HG02938 (cell line): ENCODE measurements around the gene CENPM.

Experiments
- ATAC-seq: cut with Tn5 transposase; IDR thresholded peaks from one replicate; pipeline ENCODE4 v1.9.1; 2021; ENCODE audit warnings: mild to moderate bottlenecking, moderate library complexity; ENCODE audit not compliant: unreplicated experiment

The CENPM gene, protein sequence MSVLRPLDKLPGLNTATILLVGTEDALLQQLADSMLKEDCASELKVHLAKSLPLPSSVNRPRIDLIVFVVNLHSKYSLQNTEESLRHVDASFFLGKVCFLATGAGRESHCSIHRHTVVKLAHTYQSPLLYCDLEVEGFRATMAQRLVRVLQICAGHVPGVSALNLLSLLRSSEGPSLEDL

DNA sequence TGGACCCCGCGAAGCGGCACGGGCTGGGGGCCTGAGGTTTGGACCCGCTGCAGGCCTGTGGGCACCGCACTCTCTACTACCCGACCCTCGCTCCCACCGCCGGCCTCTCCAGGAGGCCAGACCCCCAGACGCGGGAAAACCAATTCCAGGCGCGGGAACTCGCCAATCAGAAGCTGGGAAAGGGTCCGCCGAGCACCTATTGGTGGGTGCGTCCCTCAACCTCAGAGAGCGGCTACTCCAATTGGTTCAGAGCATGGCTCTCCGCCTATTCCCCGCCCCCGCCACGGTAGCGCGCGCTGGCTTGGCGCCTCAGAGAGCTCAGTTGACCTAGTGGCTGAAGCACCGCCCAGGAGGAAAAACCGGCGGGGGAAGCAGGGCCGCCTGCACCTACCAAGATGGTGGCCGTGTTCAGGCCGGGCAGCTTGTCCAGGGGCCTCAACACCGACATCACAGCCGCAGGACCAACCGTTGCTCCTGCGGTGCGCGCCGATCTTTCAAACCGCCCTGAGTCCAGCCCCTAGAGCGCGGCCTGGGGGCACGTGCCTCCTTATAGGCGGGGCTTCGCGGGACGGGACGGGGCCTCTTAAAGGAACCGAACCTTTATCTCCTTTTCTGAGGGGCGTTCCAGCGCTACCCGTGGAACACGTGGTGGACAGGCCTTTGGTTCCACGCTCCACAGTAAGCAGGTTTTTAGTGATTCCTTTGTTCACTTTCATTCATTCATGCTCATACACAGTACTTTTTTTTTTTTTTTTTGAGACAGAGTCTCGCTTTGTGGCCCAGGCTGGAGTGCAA, at the start of gene CENPM:
Gene CENPM, minus strand, starts transcription at position 524 of the 795 bp plus-strand sequence. Its CDS starts 76 bp downstream, at position 448.
- ATAC-seq, result peak; percentile 77

DNA sequence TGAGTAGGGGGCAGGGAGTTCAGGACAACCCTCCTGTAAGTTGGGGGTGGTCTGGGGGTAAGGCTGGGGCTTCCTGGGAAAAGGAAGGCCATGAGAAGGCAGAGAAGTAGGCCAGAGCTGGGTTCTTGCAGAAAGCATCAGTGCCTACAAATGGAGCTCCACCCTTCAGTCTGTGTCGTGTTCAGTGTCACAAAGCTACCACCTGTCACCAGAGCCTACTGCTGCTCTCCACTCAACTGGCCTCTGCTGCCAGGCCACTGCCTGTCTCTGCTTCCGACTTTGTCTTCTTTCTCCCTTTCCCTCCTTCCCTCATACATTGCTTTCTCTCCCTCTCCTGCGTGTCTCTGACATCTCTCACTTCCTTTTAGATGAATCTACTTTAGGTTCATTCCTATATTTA, 48.3 kb upstream of the CENPM start:
- no peak for ATAC-seq

DNA sequence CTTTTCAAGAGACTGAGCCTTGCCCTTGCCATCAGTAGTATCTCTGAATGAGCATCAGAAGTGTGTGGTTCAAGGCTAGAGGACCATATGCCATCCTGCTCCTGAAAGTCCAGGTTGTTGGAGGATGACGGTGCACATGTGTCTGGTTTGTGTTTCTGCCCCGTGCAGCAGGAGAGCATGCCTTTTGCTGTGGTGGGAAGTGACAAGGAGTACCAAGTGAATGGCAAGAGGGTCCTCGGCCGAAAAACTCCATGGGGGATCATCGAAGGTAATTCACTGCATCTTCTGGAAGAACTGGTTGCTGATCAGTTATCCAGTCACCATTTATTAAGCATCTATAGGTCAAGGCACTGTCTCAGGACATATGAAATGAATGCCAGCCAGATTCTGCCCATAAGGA, 45.5 kb upstream of the CENPM start:
- no peak for ATAC-seq

DNA sequence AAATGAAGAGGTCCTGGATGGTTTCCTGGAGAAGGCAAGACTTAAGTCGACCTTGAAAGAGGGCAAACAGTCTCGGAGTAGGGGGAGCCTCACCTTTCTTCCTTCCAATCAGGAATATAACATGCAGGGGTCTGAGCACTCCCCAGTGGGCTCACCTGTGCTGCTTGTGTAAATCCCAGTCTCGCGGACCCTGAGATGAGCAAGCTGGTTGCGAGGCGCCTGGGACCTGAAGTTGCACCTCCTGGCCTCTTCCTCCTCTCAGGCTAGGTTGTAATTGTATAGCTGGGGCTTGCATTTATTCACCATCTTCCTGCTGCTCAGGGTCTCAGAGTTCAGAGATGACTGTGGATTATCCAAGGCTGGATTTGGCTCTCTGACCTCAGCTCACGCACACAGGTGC, 44.2 kb upstream of the CENPM start:
- no peak for ATAC-seq

DNA sequence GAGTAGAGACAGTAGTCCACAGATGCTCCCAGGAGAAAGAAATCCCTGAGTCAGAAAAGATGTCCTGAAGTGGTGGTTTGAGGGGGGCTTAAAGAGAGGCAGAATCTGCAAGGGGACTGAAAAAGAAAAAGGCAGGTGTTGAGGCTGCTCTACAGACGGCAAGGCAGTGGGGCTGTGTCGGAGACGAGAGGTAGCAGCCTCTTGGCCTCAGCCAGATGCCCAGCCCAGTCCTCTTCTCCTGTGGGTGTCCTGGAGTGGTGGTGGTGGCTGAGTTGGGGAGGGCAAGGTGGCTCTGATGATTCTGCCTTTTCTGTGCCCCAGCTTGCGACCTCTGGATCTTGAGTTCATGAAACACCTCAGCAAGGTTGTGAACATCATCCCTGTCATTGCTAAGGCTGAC, 42.3 kb upstream of the CENPM start:
- ATAC-seq, result no peak

DNA sequence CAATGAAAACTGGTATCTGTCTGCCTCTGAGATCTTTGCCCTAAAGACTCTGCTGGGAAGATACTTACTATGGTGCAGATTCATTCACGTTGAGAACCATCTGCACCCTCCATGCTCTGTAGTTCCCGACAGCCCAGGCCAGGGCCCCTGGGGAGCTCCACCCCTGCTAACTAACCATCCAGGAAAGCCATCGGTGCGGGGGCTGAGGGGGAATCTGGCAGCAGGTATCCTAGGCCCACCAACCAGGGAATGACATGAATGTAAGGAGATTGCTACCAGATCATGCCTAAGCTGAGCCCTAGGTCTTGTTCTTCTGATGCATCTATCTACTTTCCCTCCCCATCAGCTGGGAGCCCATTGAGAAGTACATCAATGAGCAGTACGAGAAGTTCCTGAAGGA, 40.3 kb upstream of the CENPM start:
- no peak for ATAC-seq

DNA sequence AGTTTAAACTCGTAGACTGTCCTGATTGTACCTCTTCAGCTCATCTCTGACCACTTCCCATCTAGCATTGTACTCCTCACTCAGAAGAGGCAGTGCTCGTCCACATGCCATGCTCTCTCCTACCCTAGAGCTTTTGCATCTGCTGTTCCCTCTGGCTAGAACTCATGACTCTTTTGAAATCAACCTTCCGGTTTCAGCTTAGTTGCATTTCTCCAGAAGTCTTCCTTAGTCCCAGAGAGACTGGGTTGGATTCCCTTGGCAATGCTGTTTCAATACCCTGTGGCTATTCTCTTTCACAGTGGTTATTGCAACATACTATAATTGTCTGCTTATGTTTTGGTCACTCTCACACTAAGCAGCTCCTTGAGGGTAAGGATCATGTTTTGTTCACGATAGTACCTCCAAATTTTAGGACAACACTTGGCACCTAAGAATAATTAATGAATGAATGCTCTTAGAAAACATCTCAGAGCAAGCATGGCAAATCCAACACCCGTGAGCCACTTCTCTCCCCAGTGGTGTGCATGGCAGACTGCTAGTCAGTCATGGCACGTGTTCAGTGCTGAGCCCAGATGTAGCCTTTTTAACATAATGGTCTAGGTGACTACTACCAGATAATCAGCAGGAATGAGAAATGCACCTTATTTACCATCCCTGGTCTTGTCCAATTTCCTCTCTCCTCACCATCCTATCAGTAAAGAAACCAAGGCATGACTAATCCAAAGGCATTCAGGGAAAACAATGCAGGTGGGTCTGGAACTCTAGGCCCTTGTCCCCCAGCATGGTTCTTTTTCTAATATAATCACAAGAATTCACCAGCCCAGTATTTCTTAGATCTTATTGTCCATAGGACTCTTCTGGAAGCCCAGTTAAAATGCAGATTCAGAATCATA, 36.8 kb upstream of the CENPM start:
- no peak for ATAC-seq

DNA sequence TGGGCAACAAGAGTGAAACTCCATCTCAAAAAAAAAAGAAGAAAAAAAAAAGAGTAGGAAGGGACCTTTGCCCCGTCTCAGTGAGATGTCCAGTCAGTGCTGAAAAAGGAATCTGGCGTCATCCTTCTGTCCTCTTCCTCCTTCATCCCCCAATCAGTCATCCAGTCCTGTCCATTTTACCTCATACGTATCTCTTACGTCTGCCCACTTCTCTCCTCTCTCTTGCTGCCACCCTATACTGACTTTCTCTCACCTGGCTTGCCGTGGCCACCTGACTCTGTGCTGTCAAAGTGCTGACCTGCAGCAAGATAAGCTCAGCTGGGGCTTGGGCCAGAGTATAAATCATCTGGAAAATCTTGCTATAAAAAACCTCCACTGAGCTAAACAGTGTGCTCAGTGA, 35.9 kb upstream of the CENPM start:
- no peak for ATAC-seq

DNA sequence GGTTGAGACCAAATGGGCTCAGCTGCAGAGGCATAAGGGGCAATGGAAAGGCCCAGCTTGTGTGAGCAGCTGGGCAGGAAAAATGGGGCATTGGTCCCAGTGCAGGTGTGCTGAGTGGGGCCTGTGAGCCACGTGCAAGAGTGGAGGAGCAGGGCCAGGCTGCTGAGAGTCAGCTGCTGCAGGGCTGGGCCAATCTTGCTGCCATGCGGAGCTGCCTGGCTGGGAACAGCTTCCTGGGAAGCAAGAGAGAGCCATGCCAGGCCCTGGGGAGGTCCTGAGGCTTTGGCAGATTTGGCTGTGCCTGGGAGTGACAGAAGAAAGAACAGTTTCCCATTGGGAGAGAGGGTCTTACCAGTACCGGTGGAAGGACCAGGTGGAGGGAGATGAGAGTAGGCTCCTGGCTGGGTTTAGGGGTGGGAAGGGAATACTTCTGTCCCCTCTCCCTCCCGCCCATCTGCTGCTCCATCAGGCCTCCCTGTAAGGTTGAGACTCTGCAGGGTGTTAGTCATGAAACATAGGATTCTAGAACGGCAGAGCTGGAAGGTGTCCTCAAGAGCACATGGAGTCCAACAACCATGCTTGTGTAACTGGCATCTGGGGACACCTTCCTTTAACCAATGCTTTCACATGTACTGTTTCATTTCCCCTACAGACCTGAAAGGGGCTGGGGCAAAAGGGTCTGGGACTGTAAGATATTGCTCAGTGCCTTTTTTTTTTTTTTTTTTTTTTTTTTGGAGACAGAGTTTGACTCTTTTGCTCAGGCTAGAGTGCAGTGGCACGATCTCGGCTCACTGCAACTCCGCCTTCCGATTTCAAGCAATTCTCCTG, 32.7 kb upstream of the CENPM start:
- no peak for ATAC-seq

DNA sequence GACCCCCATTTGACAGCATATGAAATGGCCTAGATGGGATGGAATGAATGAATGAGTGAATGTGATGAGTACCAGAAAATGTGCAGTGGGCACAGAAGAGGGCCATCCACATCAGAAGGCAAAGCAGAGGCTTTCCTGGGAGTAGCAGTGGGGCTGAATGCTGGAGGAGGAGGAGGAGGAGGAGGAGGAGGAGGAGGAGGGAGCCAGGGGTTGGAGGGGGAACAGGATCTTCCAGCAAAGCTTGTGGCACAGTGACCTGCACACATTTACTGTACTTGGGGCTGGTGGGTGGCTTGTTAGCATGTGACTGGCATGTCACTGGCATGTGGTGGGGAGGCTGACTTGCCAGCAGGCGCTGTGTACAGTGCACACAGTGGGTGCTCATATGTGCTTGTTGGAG, 31.8 kb upstream of the CENPM start:
- ATAC-seq, result no peak

DNA sequence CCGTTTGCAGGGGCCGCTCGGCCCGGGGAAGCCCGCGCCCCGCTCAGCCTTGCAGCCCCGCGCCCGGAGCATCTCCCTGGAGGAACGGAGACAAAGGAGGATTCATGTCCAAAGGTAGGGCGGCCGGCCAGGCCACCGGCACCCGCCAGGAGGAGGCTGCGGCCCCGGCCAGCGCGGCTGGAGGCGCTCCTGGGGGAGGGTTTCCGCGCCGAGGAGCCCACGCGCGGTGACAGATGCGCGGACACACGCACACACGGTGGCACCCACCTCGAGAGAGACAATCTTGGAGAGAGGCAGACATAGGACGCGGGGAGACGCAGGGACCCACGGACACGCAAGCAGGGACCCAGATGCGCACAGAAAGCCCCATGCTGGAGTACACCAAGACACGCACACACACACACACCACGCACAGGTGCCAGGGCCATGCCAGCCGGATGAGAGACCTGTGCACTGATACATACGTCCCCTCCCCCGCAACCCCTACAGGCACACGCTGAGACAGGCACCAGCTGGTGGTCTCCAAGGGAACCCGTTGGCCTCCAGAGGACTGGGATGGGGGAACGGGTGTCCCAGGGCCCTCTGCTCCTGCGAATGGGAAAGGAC, 30.1 kb upstream of the CENPM start:
- no peak for ATAC-seq

DNA sequence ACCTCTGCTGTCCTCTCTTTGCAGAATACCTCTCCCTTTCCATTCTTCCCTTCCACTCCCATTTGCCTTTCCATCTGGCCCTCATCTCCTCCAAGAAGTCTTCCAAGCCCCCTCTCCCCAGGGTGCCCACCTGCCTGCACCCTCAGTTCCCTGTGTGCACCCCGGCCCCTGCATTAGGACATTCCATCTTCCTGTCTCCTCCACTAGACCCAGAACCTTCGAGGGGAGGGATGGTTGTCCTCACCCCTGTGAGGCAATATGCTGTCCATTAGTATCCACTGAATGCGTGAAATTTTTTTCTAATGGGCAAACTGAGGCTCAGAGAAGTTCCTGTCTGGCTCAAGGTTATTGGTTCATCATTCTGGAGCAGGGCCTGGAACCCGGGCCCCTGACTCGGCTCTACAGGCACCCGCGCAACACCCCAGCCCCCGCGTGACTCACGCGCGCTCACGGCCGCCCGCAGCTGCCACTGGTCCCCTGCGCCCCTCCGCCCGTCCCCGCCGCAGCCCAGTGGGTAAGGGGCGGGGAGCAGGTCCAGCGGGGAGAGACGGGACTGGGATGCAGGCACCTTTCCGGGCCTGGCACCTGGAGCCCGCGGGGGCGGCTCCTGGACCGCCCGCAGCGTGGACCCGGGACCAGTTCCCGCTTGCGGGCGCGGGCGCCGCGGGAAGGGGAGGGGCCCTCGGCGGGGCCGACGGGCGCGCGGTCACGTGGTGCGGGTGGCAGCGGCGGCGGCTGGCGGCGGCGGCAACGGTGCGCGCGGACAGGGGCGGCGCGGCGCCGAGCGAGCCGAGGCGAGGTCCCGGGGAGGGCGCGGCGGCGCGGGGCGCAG, 29.3 kb upstream of the CENPM start:
- no peak for ATAC-seq

DNA sequence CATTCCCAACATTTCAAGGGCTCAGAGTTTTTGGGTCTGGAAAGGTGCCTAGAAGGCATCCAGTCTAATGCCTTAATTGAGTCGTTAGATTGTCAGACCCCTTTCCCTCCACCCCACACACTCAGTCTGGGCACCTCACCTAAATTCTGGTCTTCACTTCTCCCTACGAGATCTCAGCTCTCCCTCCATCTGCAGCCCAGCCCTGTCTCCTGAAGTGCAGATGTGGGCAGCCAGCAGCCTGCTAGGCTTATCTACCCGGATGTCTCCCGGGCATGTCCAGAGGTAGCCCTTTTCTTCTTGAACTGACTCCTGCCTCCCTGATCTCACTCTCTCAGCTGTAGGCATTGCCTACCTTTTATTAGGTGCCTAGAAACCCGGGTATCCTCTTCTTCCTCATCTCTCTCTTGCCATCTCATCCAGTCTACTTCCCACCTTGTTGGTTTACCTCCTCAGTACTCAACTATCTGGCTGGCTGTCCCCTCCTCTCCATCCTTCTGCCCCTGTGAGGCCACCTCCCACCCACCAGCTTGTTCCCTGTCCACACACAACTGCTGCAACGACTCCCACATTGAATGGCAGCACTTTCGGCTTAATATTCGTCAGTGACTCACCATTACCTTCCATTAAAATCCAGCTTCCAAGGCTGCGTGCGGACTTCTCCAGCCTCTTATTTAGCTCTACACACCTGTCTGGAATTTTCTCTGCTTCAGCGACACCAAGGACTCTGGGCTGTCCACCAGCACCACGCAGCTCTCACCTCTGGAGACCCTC, 28.5 kb upstream of the CENPM start:
- no peak for ATAC-seq

DNA sequence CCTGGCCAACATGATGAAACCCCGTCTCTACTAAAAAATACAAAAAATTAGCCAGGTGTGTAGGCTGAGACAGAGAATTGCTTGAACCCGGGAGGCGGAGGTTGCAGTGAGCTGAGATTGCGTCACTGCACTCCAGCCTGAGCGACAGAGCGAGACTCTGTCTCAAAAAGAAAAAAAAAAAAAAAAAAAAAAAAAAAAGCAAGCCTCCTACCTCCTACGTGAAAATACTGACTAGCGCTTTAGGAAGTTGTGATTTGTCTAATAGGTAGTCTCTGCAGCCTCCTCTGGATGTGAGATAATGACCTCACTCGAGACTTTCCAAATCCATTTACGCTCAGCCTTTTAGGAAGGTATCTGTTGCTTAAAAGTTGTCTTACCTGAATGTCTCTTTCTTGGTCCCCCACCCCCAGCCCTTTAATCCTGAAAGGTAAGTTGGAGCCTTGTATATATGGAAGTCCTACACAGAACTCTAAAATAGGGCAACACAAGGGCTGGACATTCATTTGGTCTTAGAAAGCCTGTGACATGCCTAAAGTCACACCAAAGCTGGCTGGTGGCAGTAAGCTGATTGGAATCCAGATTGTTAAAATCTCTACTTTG, 27.8 kb upstream of the CENPM start:
- no peak for ATAC-seq

DNA sequence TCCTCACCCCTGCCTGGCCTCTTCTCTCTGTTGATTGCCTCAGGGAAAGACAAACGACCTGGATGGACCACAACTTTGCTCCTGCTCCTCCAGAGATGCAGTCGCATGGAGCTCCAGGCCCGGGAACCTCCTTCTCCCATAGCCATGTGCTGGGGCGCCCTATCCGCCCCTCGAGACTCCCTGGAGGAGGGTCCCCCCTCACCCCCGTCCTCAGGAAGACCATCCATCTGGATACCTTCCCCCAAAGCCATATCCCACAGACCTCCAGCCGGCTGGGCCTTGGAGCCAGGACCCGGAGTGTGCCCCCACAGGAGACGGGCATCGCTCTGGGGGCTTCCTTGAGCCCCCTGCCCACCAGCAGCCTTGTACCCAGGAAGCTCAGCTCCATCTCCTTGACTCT, 24.5 kb upstream of the CENPM start:
- no peak for ATAC-seq

DNA sequence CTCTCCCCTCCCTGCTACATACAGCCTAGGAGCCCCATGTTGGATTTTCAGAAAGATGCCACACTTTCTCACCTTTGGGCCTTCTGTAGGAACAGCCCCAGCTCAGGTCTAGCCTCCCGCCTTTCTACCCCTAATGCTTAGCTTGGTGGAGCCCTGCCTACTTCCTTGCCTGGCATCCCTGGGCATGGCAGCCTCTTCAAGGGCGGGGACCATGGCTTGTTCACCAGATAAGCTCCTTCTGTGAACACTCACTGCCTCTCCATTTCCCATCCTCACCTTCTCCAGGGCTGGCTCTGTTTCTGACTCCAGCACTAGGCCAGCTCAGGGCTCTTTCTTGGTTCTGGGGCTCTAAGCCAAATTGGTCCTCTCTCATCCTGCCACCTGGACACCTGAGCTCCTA, 23.6 kb upstream of the CENPM start:
- no peak for ATAC-seq

DNA sequence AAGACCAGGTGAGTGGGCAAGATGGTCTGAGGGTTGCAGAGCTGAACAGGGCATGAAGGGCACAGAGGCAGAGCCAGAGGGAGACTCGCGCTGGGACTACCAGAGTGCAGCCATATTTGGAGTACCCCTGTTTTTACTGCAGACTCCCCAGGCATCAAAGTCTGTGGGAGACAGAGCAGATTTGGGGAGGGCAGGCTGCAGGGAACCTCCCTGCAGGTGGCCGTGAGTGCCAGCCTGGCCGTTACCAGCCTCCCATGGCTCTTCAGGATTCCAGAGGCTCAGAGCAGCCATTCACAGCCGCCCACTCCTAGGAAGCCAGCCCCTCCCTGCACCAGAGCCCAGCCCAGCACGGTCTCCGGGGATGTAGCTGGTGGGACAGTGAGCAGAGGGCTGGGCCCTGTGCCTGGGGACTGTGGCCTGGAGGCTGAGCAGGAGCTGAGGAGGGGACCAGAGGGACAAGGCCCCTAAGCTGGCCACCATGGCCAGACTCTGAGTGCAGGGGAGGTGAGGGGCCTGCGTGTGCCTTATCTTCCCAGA, 22.2 kb upstream of the CENPM start, which contains the start of gene SEPTIN3:
Gene SEPTIN3, plus strand, starts transcription at position 334 of the 537 bp plus-strand sequence. CDS start 2,050 bp downstream, outside the sequence.
- ATAC-seq, result no peak

DNA sequence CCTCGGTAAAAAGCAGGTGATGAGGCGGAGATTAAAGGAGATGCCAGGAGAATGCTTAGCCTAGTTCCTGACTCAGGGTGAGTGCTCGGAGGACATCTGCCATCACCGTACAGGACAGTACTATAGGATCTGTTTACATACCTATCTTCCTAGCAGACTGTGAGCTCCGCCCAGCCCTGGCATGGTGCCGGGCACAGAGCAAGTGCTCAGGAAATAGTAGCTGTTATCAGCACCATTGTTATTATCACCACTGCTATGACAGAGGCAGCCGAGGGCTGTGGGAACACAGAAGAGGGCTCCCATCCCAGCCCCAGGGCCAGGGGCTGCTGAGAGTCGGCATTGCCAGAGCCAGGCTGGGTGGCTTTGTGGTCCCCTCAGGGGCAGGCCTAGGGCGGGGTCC, 21.6 kb upstream of the CENPM start:
- no peak for ATAC-seq
